GM21360 (cell line): ENCODE results near the gene FABP6.
"Not testable (repeated sequence)": the region's sequence is repeated elsewhere in the genome, so short reads cannot be mapped to it uniquely, and the experiment has no call there.

Experiments
- ATAC-seq: cut with Tn5 transposase; IDR thresholded peaks from one replicate; pipeline ENCODE4 v1.9.1; 2021; ENCODE audit warnings: mild to moderate bottlenecking, moderate library complexity; ENCODE audit not compliant: unreplicated experiment

The FABP6 gene

DNA sequence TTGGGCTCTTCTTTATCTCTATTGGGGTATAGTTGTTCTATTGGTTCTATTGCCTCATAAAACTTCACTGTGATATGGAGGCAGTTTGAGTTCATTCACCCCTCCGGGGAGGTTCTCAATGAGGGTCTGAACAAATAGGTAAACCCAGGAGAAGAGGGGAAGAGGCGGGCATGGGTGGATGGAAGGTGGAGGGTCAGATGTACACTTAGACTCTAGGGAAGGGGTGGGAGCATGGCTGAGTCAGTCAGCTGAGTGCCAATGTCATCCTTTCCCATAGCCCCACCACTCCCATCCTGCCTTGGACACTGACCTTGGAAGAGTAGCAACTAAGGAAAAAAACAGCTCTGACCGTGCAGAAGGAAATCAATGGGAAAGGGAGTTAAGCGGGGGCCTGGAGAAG is 9.9 kb upstream of the FABP6 start:
- ATAC-seq, result no peak

DNA sequence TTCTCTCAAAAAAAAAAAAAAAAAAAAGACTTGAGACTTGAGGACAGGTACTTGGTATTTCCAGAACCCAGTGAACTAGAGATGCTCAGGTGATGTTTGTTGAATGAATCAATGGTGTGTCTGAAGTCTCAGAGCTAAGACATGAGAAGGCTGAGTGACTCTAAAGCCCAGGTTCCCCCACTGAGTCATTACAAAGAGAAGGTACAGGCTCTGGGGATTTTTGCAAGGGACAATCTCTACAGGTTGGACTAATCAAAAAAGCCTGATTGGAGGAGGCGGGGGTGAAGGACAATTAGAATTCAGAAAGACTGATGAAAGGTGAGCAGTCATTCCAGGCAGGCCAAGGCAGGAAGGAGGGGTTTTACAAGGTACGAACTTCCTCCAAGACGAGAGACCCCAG is 8.2 kb upstream of the FABP6 start:
- peak; percentile 66 for ATAC-seq

DNA sequence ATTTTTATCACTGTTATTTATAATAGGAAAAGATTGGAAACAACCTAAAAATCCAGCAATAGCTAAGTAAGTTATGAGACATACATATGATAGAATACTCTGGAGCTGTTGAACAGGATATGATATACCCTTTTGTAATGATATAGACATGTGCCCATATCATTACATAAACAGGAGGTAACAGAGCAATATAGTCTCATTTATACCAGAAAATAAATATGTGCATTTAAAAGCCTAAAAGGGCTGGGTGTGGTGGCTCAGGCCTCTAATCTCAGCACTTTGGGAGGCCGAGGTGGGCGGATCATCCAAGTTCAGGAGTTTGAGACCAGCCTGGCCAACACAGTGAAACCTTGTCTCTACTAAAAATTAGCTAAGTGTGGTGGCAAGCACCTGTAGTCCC is 2.3 kb upstream of the FABP6 start:
- ATAC-seq, result no peak

DNA sequence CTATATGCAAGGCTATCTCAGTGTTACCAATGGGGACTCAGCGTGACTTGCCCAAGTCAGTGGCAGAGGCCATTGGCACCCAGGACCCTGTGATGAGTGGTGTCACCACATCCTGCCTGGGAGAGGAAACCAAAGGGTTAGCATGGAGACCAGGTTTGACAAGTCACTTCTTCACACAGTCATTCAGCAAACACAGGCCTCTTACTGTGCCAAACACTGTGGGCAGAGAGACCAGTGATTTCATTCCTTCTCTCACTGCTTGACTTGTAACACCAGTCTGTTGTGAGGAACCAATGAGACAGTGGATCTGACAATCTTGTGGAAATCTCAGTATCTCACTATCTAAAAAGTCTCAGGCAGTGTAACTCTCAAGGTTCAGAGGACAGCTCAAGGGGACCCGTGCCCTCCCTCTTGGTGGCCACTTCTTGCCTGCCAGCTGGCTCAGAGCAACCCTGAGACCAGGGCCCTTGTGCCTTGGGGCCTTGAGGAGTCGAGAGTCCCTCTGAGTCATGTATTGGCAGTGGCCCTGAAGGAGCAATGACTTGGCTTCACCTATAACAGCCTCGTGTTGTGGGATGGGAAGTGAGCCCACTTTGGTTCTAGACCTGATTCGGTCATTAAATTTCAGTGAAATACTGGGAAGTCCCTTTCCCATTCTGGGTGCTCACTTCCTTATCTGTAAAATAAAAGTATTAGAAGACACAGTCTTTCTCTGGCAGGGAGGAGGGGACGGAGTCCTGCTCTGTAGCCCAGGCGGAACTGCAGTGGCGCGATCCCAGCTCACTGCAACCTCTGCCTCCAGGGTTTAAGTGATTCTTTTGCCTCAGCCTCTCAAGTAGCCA is 1.6 kb downstream of the FABP6 start:
- ATAC-seq, result peak; percentile 67

DNA sequence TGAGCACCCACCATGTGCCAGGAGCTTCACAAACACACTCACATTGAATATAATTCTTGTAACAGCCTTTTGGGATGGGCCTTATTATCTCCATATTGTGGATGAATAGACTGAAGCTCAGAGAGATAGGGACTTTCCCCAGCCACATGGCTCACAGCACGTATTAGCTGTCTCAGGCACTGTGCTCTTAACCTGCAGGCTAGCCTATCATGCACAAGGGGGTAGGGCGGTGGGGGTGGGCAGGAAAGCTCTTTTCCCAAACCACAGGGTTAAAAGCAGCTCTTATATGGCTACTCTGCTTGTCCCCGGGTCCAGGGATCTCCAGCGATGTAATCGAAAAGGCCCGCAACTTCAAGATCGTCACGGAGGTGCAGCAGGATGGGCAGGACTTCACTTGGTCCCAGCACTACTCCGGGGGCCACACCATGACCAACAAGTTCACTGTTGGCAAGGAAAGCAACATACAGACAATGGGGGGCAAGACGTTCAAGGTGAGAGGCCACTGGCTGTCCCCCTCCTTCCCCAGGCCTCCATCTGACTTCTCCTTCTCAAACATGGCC is 2.6 kb downstream of the FABP6 start:
- ATAC-seq, result peak; percentile 44

DNA sequence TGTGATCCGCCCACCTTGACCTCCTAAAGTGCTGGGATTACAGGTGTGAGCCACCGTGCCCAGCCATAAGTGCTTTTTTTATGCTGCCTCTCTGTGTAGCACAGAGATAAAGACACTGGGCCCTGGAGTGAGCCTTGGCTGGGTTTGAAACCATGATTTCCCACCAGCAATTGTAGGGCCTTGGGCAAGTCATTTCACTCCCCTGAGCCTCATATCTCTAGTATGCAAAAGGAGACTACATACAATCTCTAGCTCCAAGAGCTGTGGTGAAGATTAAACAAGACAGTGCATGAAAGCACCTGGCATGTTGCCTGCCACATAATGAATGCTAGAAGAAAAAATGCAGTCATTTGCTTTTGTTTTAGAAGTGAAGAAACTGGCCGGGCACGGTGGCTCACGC is 3.9 kb downstream of the FABP6 start:
- ATAC-seq, result no peak

DNA sequence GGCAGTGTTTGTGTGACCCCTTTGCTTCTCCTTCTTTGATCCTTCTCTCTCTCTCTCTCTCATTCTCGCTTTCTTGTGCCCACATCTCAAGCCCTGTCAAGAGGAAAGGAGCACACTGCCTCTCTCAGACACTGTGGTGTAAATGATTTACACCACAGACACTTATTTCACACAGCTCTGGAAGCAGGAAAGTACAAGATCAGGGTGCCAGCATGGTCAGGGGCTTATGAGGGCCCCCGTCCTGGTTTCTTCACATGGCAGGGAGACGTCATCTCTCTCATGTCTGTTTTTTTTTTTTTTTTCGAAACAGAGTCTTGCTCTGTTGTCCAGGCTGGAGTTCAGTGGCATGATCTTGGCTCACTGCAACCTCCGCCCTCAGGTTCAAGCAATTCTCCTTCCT is 6.4 kb downstream of the FABP6 start:
- ATAC-seq, result no peak

DNA sequence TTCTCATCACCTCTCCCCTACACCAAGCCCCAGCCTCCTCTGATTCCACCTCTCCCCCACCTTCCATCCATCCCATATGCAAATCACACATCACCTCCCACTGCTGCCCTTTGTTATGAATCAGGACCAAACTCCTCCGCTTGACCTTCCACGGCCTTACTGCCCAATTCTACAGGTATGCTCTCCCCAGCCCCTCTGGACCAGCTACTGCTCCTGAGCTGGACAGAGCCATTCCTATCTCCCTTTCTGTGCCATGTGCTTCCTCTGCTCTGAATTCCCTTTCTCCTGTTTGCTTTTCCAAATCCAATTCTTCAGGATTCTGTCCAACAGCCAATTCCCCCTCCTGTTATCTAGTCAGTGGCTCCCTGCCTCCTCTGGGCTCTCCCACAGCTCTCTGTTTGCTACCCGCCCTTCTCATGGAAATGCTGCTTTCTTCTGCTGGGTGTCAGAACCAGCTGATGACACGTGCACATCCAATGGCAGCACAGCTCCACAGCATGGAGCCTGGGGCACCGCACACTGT is 8.3 kb downstream of the FABP6 start:
- no peak for ATAC-seq

DNA sequence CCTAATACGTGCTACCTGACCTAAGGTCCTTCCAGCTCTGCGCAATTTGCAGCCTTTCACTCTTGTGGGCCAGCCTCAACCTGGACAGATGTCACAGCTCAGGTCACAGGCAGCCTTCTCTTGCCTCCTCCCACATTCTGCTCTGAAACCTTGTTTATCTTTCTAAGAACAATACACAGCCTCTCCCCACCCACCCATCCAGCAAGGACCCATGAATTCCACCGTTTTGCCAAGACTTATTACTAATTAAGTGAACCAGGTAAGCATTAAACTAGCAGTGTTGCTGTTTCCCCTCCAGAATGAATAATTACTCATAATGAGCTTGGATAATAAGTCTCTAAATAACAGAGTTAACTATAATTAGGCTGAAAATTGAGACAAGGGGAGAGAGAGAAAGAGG is 11.0 kb downstream of the FABP6 start:
- ATAC-seq, result no peak

DNA sequence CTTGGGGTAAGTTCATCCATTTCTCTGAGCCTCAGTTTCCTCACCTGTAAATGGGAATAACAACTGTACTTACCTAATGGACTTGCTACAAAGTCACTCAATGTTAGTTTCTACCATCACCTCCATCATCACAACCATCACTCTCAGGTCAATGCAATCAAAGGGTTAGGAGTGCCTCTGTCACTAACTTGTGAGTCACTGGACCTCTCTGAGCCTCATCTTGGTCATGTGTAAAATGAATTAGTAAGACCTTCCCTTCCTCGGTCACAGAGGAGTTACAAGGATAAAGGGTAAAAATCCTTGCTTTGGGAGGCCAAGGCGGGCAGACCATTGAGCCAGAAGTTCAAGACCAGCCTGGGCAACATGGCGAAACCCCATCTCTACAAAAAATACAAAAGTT is 12.8 kb downstream of the FABP6 start:
- no peak for ATAC-seq

DNA sequence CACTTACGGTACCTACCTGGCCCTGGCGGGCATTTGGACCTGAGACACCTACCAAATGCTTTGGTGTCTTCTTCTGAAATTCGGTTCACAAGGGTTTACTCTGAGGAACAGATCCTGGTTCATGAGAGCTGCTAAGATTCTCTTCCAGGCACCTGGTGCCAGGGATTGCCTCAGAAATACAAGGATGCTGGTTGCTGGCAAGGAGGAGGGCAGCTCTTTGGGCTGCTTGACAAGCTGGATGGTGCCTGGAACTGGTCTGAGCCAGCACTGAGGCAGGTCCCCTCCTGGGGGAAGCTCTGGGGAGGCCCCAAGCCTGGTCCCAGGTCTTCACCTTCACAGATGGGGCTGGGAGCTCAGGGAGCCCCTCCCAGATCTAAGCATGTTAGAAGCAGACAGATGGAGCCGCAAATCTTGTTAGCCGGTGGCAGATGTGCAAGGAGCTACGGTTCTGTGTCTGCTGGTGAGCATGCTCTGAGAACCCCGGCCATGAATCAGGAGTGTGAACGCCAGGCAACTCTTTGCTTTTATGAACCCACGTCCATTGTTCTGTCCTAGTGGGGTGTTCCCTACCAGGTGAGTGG is 16.3 kb downstream of the FABP6 start:
- no peak for ATAC-seq

DNA sequence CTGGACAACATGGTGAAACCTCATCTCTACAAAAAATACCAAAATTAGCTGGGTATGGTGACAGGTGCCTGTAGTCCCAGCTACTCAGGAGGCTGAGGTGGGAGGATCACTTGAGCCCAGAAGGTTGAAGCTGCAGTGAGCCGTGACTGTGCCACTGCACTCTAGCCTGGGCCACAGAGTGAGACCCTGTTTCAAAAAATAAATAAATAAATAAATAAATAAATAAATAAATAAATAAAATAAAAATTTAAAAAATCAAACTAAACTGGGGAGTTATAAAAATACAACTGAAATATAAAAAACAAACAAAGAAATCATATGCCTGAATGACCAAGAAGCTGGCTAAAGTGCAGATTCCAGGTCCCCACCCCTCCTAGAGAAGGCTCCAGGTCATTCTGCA is 20.3 kb downstream of the FABP6 start:
- not testable (repeated sequence) for ATAC-seq

DNA sequence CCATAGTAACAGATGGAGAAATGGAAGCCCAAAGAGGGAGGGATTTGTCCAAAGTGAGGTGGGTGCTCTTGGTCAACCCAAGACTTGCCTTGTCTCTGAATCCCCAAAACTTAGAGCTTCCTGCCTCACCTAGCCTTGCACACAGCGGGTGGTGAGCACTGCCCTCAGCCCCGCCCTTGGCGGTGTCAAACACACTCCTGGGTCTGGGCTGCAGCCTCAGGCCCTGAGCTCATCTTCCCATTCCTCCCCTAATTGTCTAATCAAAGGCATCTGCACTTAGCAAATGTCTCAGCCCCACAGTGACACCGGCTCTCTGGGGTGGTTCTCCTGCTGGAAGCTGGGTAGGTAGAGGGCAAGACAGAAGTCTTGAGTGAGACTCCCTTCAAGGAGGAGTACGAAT is 20.9 kb downstream of the FABP6 start:
- ATAC-seq, result no peak

DNA sequence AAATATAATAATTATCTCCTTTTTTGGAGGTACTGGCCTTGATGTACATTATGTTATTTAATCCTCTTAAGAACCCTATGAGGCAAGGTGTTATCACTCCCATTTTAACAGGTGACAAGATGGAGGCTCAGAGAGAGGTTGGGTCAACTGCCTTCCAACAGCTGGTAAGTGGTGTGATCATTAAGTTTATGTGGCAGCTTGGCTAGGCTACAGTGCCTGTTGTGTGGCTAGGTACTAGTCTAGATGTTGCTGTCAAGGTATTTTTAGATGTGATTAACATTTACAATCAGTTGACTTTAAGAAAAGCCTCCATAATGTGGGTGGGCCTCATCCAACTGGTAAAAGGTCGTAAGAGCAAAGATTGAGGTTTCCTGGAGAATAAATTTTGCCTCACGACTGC is 21.5 kb downstream of the FABP6 start:
- ATAC-seq, result no peak

DNA sequence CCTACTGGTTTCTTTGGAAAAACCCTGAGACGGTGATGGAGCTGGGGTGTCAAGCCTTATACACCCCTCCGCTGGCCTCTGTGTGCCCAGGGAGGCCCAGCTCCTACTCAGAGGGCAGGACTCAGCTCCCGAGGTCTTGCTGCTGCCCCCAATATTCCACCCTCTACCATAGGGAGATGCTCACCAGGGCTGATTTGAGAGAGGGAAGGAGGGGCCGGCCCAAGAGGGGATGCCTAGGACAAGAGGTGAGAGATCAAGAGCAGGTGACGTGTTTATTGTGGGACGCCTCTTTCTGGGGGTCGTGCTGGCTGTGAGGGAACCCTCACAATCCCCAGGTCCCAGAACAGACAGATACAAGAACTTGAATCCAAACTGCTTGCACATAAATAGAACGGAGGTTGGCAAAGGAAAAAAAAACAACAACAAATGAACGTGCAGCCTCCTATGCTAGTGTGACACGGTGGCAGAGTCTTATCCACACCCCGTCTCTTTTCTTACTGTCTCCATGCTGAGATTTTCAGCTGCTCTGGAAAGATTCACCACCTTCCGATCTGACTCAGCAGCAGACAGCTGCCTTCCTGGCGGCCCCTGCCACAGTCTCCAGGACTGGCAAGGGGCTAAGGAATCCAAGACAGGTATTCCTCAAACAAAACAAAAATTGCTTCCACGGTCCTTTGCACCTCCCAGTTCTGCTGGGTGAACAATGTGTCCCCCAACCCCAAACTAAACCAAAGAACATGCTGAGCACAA is 22.3 kb downstream of the FABP6 start:
- ATAC-seq, result no peak

DNA sequence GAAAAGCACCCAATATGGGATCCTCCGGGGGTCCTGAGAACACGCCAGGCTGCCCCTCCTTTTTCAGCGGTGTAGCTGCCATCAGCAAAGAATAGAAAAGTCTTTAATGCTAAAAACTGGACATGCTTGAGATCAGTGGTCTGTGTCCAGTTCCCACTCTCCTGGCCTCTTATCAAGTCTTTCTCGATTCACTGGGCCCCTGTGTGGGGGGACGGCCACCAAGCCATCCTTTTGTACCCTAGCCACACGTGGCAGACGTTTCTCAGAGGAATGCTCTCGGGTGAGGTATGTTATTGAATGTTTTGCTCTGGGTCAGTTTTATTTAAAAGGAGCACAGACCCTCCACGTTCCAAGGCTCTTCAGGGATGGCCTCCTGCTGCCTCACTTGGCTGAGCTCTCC is 23.6 kb downstream of the FABP6 start:
- ATAC-seq, result no peak

DNA sequence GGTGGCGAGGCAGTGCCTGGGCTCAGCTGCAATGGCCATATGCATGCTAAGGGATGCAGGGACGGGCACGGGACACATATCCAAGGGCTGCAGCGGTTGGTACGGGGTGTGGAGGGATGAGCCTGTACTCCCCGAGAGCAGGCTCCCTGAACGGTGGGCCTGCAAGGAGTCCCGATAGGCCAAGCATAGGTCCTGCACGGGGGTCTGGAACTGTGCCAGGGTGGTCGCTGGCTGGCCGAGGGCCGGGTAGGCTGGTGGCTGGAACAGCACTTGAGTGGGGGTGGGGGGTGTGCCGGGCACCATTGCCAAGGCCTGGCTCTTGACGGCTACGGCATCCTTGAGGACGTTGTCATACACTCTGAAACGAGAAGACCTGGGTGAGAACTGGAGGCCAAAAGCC is 24.1 kb downstream of the FABP6 start:
- ATAC-seq, result no peak

DNA sequence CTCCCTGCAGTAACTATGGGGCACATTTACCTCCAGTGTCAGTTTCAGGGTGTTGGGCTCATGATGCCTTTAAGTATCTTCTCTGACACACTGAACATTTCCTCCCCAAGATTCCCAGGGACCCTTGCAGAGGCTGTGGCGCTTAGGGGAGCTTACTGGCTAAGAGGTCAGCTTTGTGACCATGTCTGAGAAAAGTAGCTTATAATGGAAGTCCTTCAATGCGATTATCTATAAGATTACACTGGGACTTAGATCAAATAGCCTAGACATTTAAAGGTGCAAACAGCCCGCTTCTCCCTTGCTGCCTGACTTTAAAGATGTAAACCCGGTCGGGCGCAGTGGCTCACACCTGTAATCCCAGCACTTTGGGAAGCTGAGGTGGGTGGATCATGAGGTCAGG is 25.4 kb downstream of the FABP6 start:
- no peak for ATAC-seq

DNA sequence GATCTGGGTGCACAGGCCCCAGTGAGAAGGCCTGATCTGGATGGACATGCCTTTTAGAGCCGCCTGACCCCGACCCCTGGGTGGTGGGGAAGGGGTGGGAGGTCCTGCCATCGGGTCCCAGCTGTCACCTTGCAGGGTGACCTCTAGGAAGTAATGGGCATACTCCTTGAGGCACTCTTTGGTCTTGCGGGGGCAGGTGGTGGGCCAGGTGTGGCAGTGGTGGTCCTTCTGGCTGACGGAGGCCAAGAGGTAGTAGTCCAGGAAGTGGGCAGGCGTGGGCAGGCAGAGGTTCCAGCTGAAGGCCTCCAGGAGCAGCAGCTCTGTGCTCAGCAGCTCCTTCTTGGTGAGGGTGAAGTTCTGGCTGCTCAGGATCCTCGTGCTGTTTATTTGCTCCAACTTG is 30.0 kb downstream of the FABP6 start:
- ATAC-seq, result no peak

DNA sequence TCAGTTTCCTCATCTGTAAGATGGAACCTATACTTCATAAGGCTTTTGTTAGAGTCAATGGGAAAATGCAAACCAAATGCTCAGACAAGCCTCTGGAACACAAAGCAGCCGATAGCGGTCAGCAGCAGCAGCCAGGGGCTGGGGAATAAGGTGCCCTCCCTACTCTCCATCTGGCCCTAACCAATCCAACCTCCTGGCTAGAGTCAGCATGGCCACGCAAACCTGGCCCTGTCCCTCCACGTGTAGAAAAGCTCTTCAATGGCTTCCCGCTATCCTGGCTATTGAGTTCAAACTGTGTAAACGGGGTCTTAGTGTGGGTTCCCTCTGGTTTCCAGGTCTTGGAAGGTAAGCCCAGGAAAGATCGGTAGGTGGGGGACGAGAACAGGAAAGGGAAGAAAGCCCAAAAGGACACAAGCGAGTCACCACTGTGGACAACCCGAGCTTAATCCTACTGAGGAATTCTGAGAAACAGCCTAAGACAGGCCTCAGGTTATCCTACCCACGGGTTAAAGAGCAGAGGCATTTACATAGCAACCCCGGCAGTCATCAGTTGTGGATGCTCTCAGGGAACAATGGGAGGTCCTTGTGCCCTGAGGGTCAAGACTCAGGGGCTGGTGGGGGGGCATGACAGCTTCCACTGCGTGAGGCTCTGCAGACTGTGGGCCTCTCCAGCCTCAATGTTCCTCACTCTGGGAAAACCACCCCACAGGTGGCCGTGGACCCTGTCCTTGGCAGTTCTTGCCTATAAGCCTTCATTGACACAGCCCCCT is 30.9 kb downstream of the FABP6 start:
- ATAC-seq, result no peak
